Peyer's patch (tissue), 4 donors: ENCODE results near the gene CDC42EP2.

Source experiments
- CTCF ChIP-seq, 6 experiments: fragments of 450-650 bp in 4 of 6; fragments of 200-600 bp in 2 of 6; sonication (generic) in 1 of 6; IDR thresholded peaks; one replicate each; pipeline ENCODE4 v1.5.1; 2017 to 2019; ENCODE audit warnings: antibody characterized with exemption in 6 of 6, mild to moderate bottlenecking in 3 of 6, moderate library complexity in 1 of 6
- POLR2A ChIP-seq, 2 donors: fragments of 450-650 bp; IDR thresholded peaks; one replicate each; pipeline ENCODE4 v1.5.1; 2017; ENCODE audit warnings: antibody characterized with exemption in 2 of 2, mild to moderate bottlenecking in 2 of 2, moderate library complexity in 2 of 2

- TF ChIP-seq CTCF (IDR thresholded peaks at IDR 0.05) (no peak), POLR2A (IDR thresholded peaks at IDR 0.05) (no peak)
Measured at GRCh38 chr11:65334696-65335295, 20.1 kb downstream of the CDC42EP2 start.
